ENCODE results near the gene MICAL3. TPM values are rescaled to one million over a fixed set of nuclear protein-coding genes. Genes with fewer than 3 reads are reported as not detected.

Gene MICAL3
- total and polyA plus RNA-seq, 5 experiments from 2014 or later: 0.90 to 27.3 (median 1.3) TPM

DNA sequence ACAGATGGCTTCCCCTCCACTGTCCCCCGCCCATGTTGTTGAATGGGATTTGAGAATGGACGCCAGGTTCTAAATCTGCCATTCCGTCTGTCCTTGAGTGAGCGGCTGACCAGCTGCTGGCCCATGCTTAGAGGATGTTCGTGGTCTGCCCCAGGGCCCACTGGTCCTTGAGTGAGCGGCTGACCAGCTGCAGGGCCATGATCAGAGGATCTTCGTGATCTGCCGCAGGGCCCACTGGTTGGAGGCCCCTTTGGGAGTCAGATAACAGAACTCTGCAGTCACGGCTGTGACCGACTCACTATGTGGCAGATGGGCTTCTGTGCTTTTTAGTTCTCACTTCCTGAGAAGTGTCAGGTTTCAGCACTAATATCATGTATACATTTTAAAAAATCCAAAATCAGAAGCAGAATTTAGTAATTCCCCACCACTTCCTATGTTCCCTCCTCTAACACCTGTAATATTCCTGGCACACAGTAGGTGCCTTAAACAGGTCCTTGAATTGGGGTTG lies 54.1 kb downstream of the MICAL3 start:
- ATAC-seq: no peak
- no peaks in the 10 kb centered on the region for H3K9me3 Mint-ChIP-seq
- H3K36me3 Mint-ChIP-seq: peaks cover 0 to 9% (median 0%) of the 10 kb centered on the region in 3 donors
- POLR2A ChIA-PET: no interaction called here
- H3K4me3 Mint-ChIP-seq: no peak overlapping the region
- no peak overlapping the region for H3K27ac Mint-ChIP-seq
- H3K4me1 Mint-ChIP-seq: peaks cover 8 to 47% (median 11%) of the 10 kb centered on the region in 4 donors
- no peaks in the 10 kb centered on the region for H3K27me3 Mint-ChIP-seq
- no peak for DNase-seq

DNA sequence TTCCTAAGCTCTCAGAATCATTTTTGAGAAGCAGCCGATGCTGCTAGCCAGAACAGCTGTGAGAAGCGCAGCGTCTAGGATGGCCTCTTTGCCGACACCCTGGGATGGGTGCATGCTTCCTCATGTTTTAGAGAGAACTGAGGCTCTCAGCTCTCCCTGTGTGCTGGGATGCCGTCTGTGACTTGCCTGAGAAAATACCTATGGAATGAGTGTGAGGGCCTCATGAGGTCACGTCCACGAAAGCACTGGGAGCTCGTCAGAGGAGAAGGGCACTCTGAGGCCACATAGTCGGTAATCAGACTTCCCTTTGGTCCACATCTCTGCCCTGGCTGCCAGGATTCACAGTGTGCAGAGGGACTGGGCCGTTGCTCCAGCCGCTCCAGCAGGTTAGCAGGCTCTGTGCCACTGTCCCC lies 54.7 kb downstream of the MICAL3 start:
- Mint-ChIP-seq H3K27me3 (no peaks in the 10 kb centered on the region), H3K36me3 (peaks cover 0 to 9% (median 0%) of the 10 kb centered on the region in 3 donors), H3K9me3 (no peaks in the 10 kb centered on the region), H3K4me1 (peaks cover 8 to 47% (median 11%) of the 10 kb centered on the region in 4 donors), H3K4me3 (no peak overlapping the region), H3K27ac (peak overlapping the region in 1 of 10 donors; percentile 44)
- no peak for ATAC-seq
- DNase-seq: no peak
- POLR2A ChIA-PET: no interaction called here

DNA sequence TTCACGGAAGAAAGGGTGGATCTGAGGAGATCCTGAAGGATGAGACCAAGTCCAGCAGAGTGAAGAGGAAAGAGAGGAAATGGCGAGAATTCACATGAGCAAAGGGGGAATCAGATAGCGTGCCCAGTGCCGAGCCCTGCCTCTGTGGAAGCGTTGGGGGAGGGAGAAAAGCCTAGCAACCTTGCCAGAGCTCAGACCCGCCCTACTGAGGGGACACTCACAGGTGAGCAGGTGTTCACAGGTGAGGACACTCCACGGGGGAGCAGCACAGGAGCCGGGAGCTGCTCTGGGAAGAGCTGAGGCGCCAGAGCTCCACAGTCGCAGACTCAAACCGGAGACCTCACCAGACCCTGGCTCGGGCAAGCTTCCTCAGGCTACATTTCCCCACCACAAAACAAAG lies 56.2 kb downstream of the MICAL3 start:
- Mint-ChIP-seq H3K36me3 (peaks cover 0 to 4% (median 0%) of the 10 kb centered on the region in 3 donors), H3K27me3 (no peaks in the 10 kb centered on the region), H3K4me3 (no peak overlapping the region), H3K27ac (no peak overlapping the region), H3K9me3 (no peaks in the 10 kb centered on the region), H3K4me1 (peaks cover 9 to 54% (median 13%) of the 10 kb centered on the region in 4 donors)
- ATAC-seq (no peak), DNase-seq (no peak)
- POLR2A ChIA-PET: no interaction called here

DNA sequence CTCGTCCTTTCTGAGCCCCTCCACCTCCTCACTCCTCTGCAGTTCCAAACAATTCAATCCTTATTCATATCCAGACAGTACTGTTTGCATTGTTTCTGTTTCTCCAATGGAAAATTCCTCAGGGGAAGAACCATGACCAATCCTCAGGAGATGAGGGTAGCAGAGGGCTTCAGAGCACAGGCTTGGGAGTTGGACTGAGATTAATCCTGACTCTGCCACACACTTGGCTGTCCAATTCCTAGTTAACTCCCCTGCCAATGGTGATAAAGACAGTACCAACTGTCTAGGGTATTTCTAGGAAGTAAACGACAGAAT lies 58.0 kb downstream of the MICAL3 start:
- no peak for DNase-seq
- H3K27ac Mint-ChIP-seq: peak overlapping the region in 2 of 10 donors; percentile 9 to 29
- H3K4me1 Mint-ChIP-seq: peaks cover 9 to 51% (median 14%) of the 10 kb centered on the region in 4 donors
- POLR2A ChIA-PET: no interaction called here
- H3K9me3 Mint-ChIP-seq: no peaks in the 10 kb centered on the region
- H3K4me3 Mint-ChIP-seq: peak overlapping the region in 1 of 10 donors; percentile 29
- peaks cover 0 to 4% (median 0%) of the 10 kb centered on the region in 3 donors for H3K36me3 Mint-ChIP-seq
- no peaks in the 10 kb centered on the region for H3K27me3 Mint-ChIP-seq
- no peak for ATAC-seq

DNA sequence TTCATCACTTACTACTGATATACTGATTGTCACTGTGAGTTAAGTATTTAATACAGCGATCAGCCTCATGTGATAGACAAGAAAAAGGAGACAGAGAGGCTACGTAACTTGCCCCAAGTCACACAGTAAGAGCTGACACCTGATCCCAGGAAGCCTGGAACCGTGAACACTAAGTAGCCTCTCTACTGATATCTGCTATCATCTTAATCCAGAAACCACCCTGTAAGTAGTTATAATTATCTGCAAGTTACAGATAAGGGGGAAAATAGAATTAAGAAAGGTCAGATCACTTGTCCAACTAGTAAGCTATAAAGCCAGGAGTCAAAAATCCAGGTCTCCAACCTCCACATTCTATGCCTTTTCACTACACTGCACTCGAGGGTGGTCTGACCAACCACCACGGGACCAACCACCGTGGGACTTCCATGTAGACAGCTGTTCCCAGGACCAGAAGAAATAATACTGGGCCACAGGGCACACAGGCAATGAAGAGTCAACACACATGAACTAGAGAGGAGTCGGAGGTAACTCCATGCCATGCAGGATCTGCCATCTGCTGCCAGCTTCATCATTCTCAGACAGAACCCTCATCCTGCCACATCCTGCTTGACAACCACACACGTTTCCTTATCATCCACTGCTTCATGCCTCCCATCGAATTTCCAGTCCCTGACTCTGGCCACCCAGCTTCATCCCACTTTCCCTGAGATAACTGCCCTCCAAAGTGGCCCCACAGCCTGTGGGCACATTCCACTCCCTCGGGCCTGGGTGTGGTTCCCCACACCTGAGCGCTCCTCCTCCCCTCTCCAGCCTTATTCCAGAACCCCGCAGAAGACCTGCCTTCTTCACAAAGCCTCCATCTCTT lies 58.6 kb downstream of the MICAL3 start:
- no peaks in the 10 kb centered on the region for H3K9me3 Mint-ChIP-seq
- POLR2A ChIA-PET: no interaction called here
- no peak for DNase-seq

DNA sequence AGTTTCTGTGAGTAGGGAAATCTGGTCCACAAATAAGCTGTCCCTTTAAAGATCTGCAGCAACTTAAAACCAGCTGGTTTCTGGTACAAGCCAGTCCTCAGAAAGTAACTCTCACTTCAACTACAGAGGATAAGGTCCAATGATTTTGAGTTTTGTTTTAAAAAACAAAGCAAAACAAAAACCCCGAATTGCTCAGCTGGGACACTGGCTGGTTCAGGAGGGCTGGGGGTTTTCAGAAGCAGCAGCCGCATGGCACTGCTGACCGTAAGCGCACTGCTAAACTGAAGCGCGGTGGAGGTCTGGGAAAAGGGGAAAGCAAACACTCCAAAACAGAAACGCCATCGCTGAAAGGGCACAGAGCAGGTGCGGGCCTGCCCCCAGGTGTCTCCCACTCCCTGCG lies 59.7 kb downstream of the MICAL3 start:
- no peaks in the 10 kb centered on the region for H3K9me3 Mint-ChIP-seq
- POLR2A ChIA-PET: no interaction called here
- H3K4me3 Mint-ChIP-seq: peak overlapping the region in 1 of 10 donors; percentile 43
- DNase-seq (peak in 1 of 10 donors; percentile 5), ATAC-seq (peak in 1 of 2 donors; percentile 20)
- H3K27me3 Mint-ChIP-seq: no peaks in the 10 kb centered on the region
- peaks cover 0 to 4% (median 0%) of the 10 kb centered on the region in 3 donors for H3K36me3 Mint-ChIP-seq
- H3K27ac Mint-ChIP-seq: peak overlapping the region in 1 of 10 donors; percentile 46
- peaks cover 9 to 44% (median 14%) of the 10 kb centered on the region in 4 donors for H3K4me1 Mint-ChIP-seq

More for the DNA sequence above, 58.6 kb downstream of the MICAL3 start:
- H3K27ac Mint-ChIP-seq: peak overlapping the region in 2 of 10 donors; percentile 9 to 29
- no peak for ATAC-seq
- no peaks in the 10 kb centered on the region for H3K27me3 Mint-ChIP-seq
- peak overlapping the region in 1 of 10 donors; percentile 29 for H3K4me3 Mint-ChIP-seq
- H3K4me1 Mint-ChIP-seq: peaks cover 9 to 50% (median 14%) of the 10 kb centered on the region in 4 donors
- H3K36me3 Mint-ChIP-seq: peaks cover 0 to 4% (median 0%) of the 10 kb centered on the region in 3 donors

DNA sequence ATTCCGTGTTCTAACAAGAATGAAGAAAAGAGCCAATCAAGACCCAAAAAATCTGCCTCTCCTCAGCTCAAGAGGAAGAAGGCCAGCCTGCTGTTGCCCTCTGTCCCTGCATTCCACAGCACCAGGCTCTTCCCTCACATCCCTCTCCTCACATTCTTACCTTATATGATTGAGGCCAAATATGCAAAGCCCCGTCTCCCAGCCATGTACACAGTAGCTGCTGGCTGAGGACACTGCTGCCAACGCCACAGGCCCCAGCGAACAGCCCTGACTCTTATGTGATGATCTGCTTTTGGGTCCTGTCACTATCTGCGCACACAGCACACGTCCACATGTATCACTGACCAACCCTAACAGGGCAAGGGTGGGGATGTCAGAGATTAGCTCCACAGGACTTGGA lies 60.2 kb downstream of the MICAL3 start:
- no peak for ATAC-seq
- peaks cover 9 to 44% (median 14%) of the 10 kb centered on the region in 4 donors for H3K4me1 Mint-ChIP-seq
- no peaks in the 10 kb centered on the region for H3K27me3 Mint-ChIP-seq
- DNase-seq: no peak
- H3K9me3 Mint-ChIP-seq: no peaks in the 10 kb centered on the region
- peak overlapping the region in 1 of 10 donors; percentile 46 for H3K27ac Mint-ChIP-seq
- peak overlapping the region in 1 of 10 donors; percentile 43 for H3K4me3 Mint-ChIP-seq
- peaks cover 0 to 2% (median 0%) of the 10 kb centered on the region in 3 donors for H3K36me3 Mint-ChIP-seq
- POLR2A ChIA-PET: no interaction called here

DNA sequence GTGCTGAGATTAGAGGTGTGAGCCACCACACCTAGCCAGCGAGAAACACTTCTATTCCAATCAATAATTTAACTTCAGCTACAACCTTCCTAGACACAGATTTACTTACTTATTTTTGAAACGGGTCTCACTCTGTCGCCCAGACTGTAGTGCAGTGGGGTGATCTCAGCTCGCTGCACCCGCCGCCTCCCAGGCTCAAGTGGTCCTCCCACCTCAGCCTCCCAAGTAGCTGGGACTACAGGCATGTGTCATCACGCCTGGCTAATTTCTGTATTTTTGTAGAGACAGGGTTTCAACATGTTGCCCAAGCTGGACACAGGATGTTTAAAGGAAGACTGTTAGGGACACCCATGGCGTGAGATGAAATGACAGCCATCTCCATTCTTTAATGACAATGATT lies 61.3 kb downstream of the MICAL3 start:
- Mint-ChIP-seq H3K4me3 (no peak overlapping the region), H3K27ac (no peak overlapping the region), H3K9me3 (no peaks in the 10 kb centered on the region), H3K4me1 (peaks cover 9 to 44% (median 14%) of the 10 kb centered on the region in 4 donors), H3K27me3 (no peaks in the 10 kb centered on the region), H3K36me3 (peaks cover 0 to 2% (median 0%) of the 10 kb centered on the region in 3 donors)
- DNase-seq: no peak
- no peak for ATAC-seq
- POLR2A ChIA-PET: no interaction called here

DNA sequence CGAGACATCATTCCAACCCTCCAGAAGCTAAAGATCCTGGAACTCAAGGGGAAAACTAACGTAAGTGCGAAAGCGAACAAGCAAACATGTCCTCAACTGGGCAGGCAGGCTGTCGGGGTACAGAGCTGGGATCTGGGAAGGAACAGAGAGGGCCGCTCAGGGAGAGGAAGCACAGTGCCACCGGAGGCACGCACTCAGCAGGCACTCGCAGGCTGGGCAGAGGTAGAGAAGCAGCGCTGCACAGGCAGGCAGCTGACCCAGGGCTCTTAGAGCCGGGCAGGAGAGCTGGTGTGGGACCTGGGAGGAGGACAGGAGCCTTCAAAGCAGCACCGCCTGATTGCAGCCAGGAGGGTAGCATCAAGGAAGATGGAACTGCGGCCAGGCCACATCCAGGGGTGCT lies 62.2 kb downstream of the MICAL3 start:
- POLR2A ChIA-PET: no interaction called here
- Mint-ChIP-seq H3K27ac (peak overlapping the region in 3 of 10 donors; percentile 27 to 37 (median 28)), H3K9me3 (no peaks in the 10 kb centered on the region), H3K36me3 (peaks cover 0 to 2% (median 0%) of the 10 kb centered on the region in 3 donors), H3K4me1 (peaks cover 9 to 42% (median 14%) of the 10 kb centered on the region in 4 donors), H3K4me3 (no peak overlapping the region), H3K27me3 (no peaks in the 10 kb centered on the region)
- ATAC-seq: no peak
- DNase-seq: no peak

DNA sequence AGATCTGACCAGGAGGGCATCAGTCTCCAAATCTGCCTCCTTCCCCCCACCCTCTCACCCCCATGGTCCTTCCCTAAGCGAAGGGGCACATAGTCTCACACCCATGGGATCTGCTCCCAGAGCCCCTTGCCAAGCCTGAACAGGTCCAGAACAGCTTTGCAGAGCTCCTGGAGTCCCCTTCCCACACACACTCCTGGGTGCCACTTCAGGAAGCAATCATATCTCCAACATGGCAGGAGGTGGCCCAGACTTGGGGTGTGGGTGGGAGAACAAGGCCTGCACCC lies 63.0 kb downstream of the MICAL3 start:
- Mint-ChIP-seq H3K4me3 (no peak overlapping the region), H3K9me3 (no peaks in the 10 kb centered on the region), H3K27ac (no peak overlapping the region), H3K36me3 (peaks cover 0 to 2% (median 0%) of the 10 kb centered on the region in 3 donors), H3K27me3 (no peaks in the 10 kb centered on the region), H3K4me1 (peaks cover 7 to 34% (median 13%) of the 10 kb centered on the region in 4 donors)
- POLR2A ChIA-PET: no interaction called here
- DNase-seq (no peak), ATAC-seq (no peak)

DNA sequence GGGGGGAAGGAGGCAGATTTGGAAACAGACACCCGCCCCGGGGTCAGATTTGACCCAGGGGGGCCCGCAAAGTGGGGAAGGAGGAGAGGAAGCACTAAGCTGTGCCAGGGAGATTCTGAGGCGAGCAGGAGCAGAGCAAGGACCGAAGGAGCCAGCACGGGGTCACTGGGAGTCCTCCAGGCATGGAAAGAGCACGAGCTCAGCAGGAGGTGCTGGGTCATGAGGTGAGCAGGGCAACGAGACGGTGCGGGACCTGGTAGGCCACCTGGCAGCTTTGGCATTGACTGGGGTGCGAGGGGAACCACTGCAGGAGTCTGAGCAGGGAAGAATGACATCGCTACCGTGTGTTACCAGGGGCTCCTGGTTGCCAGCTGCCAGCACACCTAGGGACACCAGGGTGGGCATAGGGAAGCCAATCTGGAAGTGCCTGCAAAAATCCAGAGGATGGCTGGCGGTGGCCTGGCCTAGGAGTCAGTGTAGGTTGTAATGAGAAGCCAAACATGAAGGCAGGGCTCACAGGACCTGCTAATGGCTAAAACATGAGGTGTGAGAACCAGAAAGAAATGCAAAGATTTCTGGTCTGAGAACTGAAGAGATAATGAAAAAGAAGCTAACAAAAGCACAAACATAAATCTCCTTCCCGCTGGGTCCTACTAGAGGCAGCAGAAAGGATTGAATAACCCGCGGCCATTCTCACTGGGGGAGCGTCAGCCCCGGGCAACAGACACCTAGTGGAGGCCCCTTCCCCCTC lies 63.5 kb downstream of the MICAL3 start:
- Mint-ChIP-seq H3K36me3 (peaks cover 0 to 2% (median 0%) of the 10 kb centered on the region in 3 donors), H3K9me3 (no peaks in the 10 kb centered on the region), H3K27ac (peak overlapping the region in 2 of 10 donors; percentile 35 to 37), H3K4me1 (peaks cover 2 to 31% (median 9%) of the 10 kb centered on the region in 4 donors), H3K27me3 (no peaks in the 10 kb centered on the region), H3K4me3 (no peak overlapping the region)
- DNase-seq (no peak), ATAC-seq (no peak)
- POLR2A ChIA-PET: no interaction called here

DNA sequence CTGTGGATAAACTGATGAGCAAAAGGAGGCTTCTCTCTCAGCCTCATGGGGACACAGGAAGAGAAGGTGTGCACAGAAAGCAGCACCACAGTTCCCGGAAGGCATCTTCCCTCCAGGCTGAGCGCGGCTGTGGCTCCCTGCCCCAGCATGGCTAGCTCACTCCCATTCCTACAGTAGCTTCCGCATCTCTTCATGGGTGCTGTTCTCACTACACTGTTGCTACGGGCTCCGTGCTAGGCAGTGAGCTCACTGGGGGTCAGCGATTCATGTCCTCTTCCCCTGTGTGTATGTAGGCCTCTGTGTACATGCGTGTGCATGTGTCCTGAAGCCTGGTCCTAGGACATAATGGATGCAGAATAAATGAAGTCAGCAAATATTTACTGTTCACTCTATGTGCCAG lies 64.3 kb downstream of the MICAL3 start:
- Mint-ChIP-seq H3K4me1 (peaks cover 0 to 22% (median 9%) of the 10 kb centered on the region in 4 donors), H3K4me3 (no peak overlapping the region), H3K36me3 (peaks cover 0 to 2% (median 0%) of the 10 kb centered on the region in 3 donors), H3K27me3 (no peaks in the 10 kb centered on the region), H3K9me3 (no peaks in the 10 kb centered on the region), H3K27ac (peak overlapping the region in 2 of 10 donors; percentile 35 to 37)
- DNase-seq (no peak), ATAC-seq (no peak)
- POLR2A ChIA-PET: no interaction called here

DNA sequence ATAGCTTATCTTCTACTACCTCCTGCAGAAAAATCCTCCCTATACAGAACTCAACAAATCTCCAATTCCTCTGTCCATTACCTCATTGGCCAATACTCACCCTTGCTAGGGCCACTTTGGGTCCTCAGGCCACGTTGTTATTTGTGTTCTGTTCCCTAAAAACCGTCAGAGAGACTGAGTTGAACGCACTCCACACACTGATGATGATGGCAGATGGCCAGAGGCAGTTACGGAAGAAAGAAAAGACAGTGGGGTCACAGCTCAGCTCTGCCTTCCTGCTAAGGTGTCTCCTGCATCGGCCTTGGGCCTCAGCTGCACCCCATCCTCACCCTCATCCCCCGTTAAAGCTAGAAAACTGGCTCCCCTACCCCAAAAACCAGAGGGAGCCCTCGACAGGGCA lies 66.2 kb downstream of the MICAL3 start:
- Mint-ChIP-seq H3K27ac (no peak overlapping the region), H3K4me3 (no peak overlapping the region), H3K4me1 (peaks cover 0 to 16% (median 4%) of the 10 kb centered on the region in 4 donors), H3K27me3 (no peaks in the 10 kb centered on the region), H3K9me3 (no peaks in the 10 kb centered on the region), H3K36me3 (peaks cover 0 to 2% (median 0%) of the 10 kb centered on the region in 3 donors)
- DNase-seq (no peak), ATAC-seq (no peak)
- POLR2A ChIA-PET: interaction anchor here (0.7 kb wide), 1 partner anchor 20 kb away, joined by 3 read pairs; no protein-coding TSS in a partner anchor
